ENCODE data around the gene ARL4D.

ARL4D gene

GRCh38 chr17:43431714-43432523, 33.1 kb downstream of the ARL4D start:
- DNase-seq = no peak

- DNase-seq = no peak
Measured at GRCh38 chr17:43434902-43435319, 36.1 kb downstream of the ARL4D start.

GRCh38 chr17:43437756-43438155, 39.0 kb downstream of the ARL4D start:
- DNase-seq = no peak

GRCh38 chr17:43438626-43439025, 39.8 kb downstream of the ARL4D start:
- DNase-seq = no peak

GRCh38 chr17:43439041-43439440, 40.2 kb downstream of the ARL4D start:
- no peak for DNase-seq

- no peak for DNase-seq
Measured at GRCh38 chr17:43442711-43443110, 43.9 kb downstream of the ARL4D start.

- DNase-seq = no peak
Measured at GRCh38 chr17:43443381-43443780, 44.6 kb downstream of the ARL4D start.

- no peak for DNase-seq
Measured at GRCh38 chr17:43444223-43445008, 45.6 kb downstream of the ARL4D start.

- DNase-seq = no peak
Measured at GRCh38 chr17:43445009-43445589, 46.3 kb downstream of the ARL4D start.

- DNase-seq = no peak
Measured at GRCh38 chr17:43446773-43447172, 48.0 kb downstream of the ARL4D start.

- no peak for DNase-seq
Measured at GRCh38 chr17:43448720-43449469, 50.1 kb downstream of the ARL4D start.

- DNase-seq = no peak
Measured at GRCh38 chr17:43449470-43450248, 50.9 kb downstream of the ARL4D start.

All from activated naive CD4-positive, alpha-beta T cell treated with Interleukin-2 at 50 U/mL for 16 hours (primary cell).